Adrenal gland (tissue), 12 donors: ENCODE data around the gene POLR3F. TPM values are rescaled to one million over a fixed set of nuclear protein-coding genes. Genes with fewer than 3 reads are reported as not detected.

Experiments
- DNase-seq, 7 donors: peaks; one replicate each; pipeline ENCODE4 v3.0.0-alpha.2; 2019 to 2020
- H3K27ac ChIP-seq, 5 donors: fragments of 200-600 bp; sonication (generic) in 4 of 5; 1 replicate in 3 of 5; 2 replicates in 2 of 5; pipeline versions ENCODE4 v1.5.1 to v1.8.0; 2016 to 2020; ENCODE audit warnings: mild to moderate bottlenecking in 1 of 5
- H3K27me3 ChIP-seq: fragments of 200-600 bp; 2 replicates; pipeline ENCODE4 v1.8.0; 2021
- H3K36me3 ChIP-seq, 2 donors: fragments of 200-600 bp; replicated peaks in 1 of 2; 1 replicate in 1 of 2; 2 replicates in 1 of 2; pipeline versions ENCODE4 v1.5.1 to v1.8.0; 2018 to 2022
- H3K4me1 ChIP-seq, 2 donors: fragments of 200-600 bp; replicated peaks in 1 of 2; 1 replicate in 1 of 2; 2 replicates in 1 of 2; pipeline versions ENCODE4 v1.5.1 to v1.8.0; 2018 to 2021
- H3K4me3 ChIP-seq, 4 donors: fragments of 200-600 bp; sonication (generic) in 3 of 4; one replicate each; pipeline ENCODE4 v1.5.1; 2016 to 2018
- H3K9me3 ChIP-seq, 3 donors: fragments of 200-600 bp; sonication (generic) in 1 of 3; replicated peaks in 1 of 3; 1 replicate in 2 of 3; 2 replicates in 1 of 3; pipeline versions ENCODE4 v1.5.1 to v1.8.0; 2016 to 2021
- POLR2A ChIP-seq, 2 donors: fragments of 450-650 bp; IDR thresholded peaks; one replicate each; pipeline ENCODE4 v1.6.1; 2017; ENCODE audit warnings: antibody characterized with exemption in 2 of 2, mild to moderate bottlenecking in 2 of 2, moderate library complexity in 1 of 2
- WGBS, 4 donors: extraction: QIAGEN DNeasy Blood & Tissue Kit in 2 of 4; methylation state at CpG; one replicate each; pipeline versions ENCODE4 v1.1.5 to v1.1.7; 2013 to 2017; 5-methylcytosine and 5-hydroxymethylcytosine counted together
- intact Hi-C, 2 donors: fragments of 100-400 bp; cut with DNase I; formaldehyde crosslinking; loops; one replicate each; pipeline versions ENCODE4 v1.14.1 to v1.15.0; 2022 to 2023
- polyA plus RNA-seq, 3 donors: library from polyadenylated mRNA; stranded (reverse); fragments of 200-250 nt in 2 of 3; fragments of 350-450 nt in 1 of 3; fragmentation: Illumina TruSeq in 1 of 3; extraction: RNeasy Lipid Tissue Mini Kit (QIAGEN cat#74804) in 1 of 3; gene quantifications; one replicate each; pipeline ENCODE4 v1.2.3, GENCODE V29; 2013 to 2014
- total RNA-seq, 9 donors: library from RNA; depleted of rRNA in 4 of 9; stranded (reverse); fragments of >200 nt in 4 of 9; fragments of 120-200 nt in 1 of 9; fragmentation: NEBNext Ultra II Directional in 1 of 9; extraction: Animal tissue kit (Norgen Biotek cat#: 25700) in 1 of 9; gene quantifications; one replicate each; pipeline versions ENCODE4 v1.1.0 to v1.2.4, GENCODE V29; 2013 to 2023
- TF ChIP-seq, protein P1 (sequence below), 6 experiments: fragments of 450-650 bp in 4 of 6; fragments of 200-600 bp in 2 of 6; sonication (generic) in 1 of 6; IDR thresholded peaks; 1 replicate in 5 of 6; 2 replicates in 1 of 6; pipeline versions ENCODE4 v1.5.1 to v1.8.0; 2016 to 2021; ENCODE audit warnings: antibody characterized with exemption in 6 of 6, mild to moderate bottlenecking in 2 of 6, moderate library complexity in 1 of 6
- donor health status: healthy with polysubstance abuse.
- donor health status: Bipolar disorder and iron deficiency.
- donor health status: DM: yes; HTN: yes; CAD: no.
- donor health status: DM: no; HTN: no; CAD: no.
- donor health status: DM: no; HTN: no; CAD: no.
- donor health status: DM: yes; HTN: yes; CAD: no.

POLR3F gene
- total and polyA plus RNA-seq, 12 donors: 4.4 to 26.3 (median 9.5) TPM

GRCh38 chr20:18440403-18440802, 26.8 kb upstream of the POLR3F start:
- TF ChIP-seq, protein P1, sequence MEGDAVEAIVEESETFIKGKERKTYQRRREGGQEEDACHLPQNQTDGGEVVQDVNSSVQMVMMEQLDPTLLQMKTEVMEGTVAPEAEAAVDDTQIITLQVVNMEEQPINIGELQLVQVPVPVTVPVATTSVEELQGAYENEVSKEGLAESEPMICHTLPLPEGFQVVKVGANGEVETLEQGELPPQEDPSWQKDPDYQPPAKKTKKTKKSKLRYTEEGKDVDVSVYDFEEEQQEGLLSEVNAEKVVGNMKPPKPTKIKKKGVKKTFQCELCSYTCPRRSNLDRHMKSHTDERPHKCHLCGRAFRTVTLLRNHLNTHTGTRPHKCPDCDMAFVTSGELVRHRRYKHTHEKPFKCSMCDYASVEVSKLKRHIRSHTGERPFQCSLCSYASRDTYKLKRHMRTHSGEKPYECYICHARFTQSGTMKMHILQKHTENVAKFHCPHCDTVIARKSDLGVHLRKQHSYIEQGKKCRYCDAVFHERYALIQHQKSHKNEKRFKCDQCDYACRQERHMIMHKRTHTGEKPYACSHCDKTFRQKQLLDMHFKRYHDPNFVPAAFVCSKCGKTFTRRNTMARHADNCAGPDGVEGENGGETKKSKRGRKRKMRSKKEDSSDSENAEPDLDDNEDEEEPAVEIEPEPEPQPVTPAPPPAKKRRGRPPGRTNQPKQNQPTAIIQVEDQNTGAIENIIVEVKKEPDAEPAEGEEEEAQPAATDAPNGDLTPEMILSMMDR (IDR thresholded peaks at IDR 0.05): no peak
- no peak for TF ChIP-seq POLR2A (IDR thresholded peaks at IDR 0.05)

GRCh38 chr20:18443886-18444285, 23.3 kb upstream of the POLR3F start:
- TF ChIP-seq, protein P1 (IDR thresholded peaks at IDR 0.05): no peak
- TF ChIP-seq POLR2A (IDR thresholded peaks at IDR 0.05): no peak
- WGBS, 4 donors: 56 to 78% (median 69%) methylated on average over 4 of the region's 4 CpGs
- no peaks in the 10 kb centered on the region for H3K9me3 ChIP-seq

More at GRCh38 chr20:18440403-18440802, 26.8 kb upstream of the POLR3F start:
- Histone ChIP-seq H3K4me1 (peaks cover 0 to 10% of the 10 kb centered on the region in 2 donors), H3K27me3 (no peaks in the 10 kb centered on the region), H3K36me3 (no peaks in the 10 kb centered on the region), H3K4me3 (no peak overlapping the region), H3K9me3 (no peaks in the 10 kb centered on the region), H3K27ac (no peak overlapping the region)
- DNase-seq: no peak
- WGBS, 4 donors: 0 to 84% (median 38%) methylated on average over 1 of the region's 1 CpG
- intact Hi-C loops: no loop called here

GRCh38 chr20:18456600-18456999, 10.6 kb upstream of the POLR3F start:
- Histone ChIP-seq H3K4me3 (no peak overlapping the region), H3K36me3 (no peaks in the 10 kb centered on the region), H3K27ac (no peak overlapping the region), H3K4me1 (no peaks in the 10 kb centered on the region), H3K27me3 (no peaks in the 10 kb centered on the region), H3K9me3 (no peaks in the 10 kb centered on the region)
- TF ChIP-seq POLR2A (IDR thresholded peaks at IDR 0.05): no peak
- TF ChIP-seq, protein P1 (IDR thresholded peaks at IDR 0.05): no peak
- DNase-seq: no peak
- 84 to 92% (median 87%) methylated on average over 3 of the region's 3 CpGs for WGBS, 4 donors
- intact Hi-C loops: no loop called here

More at GRCh38 chr20:18443886-18444285, 23.3 kb upstream of the POLR3F start:
- Histone ChIP-seq H3K36me3 (no peaks in the 10 kb centered on the region), H3K4me3 (no peak overlapping the region), H3K4me1 (peaks cover 0 to 10% of the 10 kb centered on the region in 2 donors), H3K27me3 (no peaks in the 10 kb centered on the region), H3K27ac (no peak overlapping the region)
- DNase-seq: no peak
- intact Hi-C loops: no loop called here

GRCh38 chr20:18465536-18466200, 1.5 kb upstream of the POLR3F start:
- Histone ChIP-seq H3K36me3 (peaks cover 0 to 10% of the 10 kb centered on the region in 2 donors), H3K27ac (no peak overlapping the region), H3K27me3 (no peaks in the 10 kb centered on the region), H3K4me1 (peaks cover 7 to 17% of the 10 kb centered on the region in 2 donors), H3K4me3 (peak overlapping the region in 1 of 4 donors; percentile 79), H3K9me3 (no peaks in the 10 kb centered on the region)
- TF ChIP-seq POLR2A (IDR thresholded peaks at IDR 0.05): no peak
- TF ChIP-seq, protein P1 (IDR thresholded peaks at IDR 0.05): no peak
- no peak for DNase-seq
- intact Hi-C loops: loop anchor here in 1 of 2 donors (10.0 kb wide), 1 partner anchor 51 kb away; no protein-coding TSS in a partner anchor
- WGBS, 4 donors: 60 to 62% (median 61%) methylated on average over 6 of the region's 6 CpGs
